ENCODE data around the gene CELSR1.
"Not testable (repeated sequence)": the region's sequence is repeated elsewhere in the genome, so short reads cannot be mapped to it uniquely, and the experiment has no call there.

The CELSR1 gene

GRCh38 chr22:46326066-46326680 is 211.2 kb downstream of the CELSR1 start:
- H3K4me1 Mint-ChIP-seq, result no peaks in the 10 kb centered on the region
- CTCF ChIA-PET, result no interaction called here
- DNase-seq, result no peak
- no peak overlapping the region for H3K4me3 Mint-ChIP-seq
- H3K36me3 Mint-ChIP-seq, result peaks cover 65% of the 10 kb centered on the region
- no peak overlapping the region for H3K27ac Mint-ChIP-seq
- no peaks in the 10 kb centered on the region for H3K9me3 Mint-ChIP-seq
- H3K27me3 Mint-ChIP-seq, result no peaks in the 10 kb centered on the region

GRCh38 chr22:46323162-46323561 is 214.3 kb downstream of the CELSR1 start:
- CTCF ChIA-PET, result no interaction called here

DNA sequence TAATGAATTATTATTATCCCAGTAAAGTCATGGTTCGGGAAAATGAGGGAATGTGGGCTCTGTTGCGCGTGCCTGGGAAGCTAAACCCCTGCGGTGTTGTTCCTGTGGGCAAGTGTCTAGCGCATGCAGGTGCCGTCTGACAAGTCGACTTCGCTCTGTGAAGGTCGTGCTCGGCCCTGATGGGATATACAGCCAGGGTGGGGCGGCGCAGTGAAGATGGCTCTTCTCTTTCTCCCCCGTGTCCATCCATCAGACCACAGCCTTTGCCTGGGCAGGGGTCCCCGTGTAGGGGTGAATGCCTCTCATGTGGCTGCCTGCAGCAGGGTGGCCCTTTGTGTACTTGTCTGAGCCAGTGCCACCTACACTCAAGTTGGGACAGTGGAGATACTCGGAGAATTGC is 214.7 kb downstream of the CELSR1 start:
- DNase-seq, result no peak
- H3K27me3 Mint-ChIP-seq, result no peaks in the 10 kb centered on the region
- peaks cover 69% of the 10 kb centered on the region for H3K36me3 Mint-ChIP-seq
- H3K4me3 Mint-ChIP-seq, result no peak overlapping the region
- CTCF ChIA-PET, result no interaction called here
- H3K4me1 Mint-ChIP-seq, result no peaks in the 10 kb centered on the region
- no peaks in the 10 kb centered on the region for H3K9me3 Mint-ChIP-seq
- no peak overlapping the region for H3K27ac Mint-ChIP-seq

More at GRCh38 chr22:46323162-46323561, 214.3 kb downstream of the CELSR1 start:
- no peaks in the 10 kb centered on the region for H3K27me3 Mint-ChIP-seq
- H3K27ac Mint-ChIP-seq, result no peak overlapping the region
- no peaks in the 10 kb centered on the region for H3K4me1 Mint-ChIP-seq
- H3K4me3 Mint-ChIP-seq, result no peak overlapping the region
- H3K9me3 Mint-ChIP-seq, result no peaks in the 10 kb centered on the region
- peaks cover 69% of the 10 kb centered on the region for H3K36me3 Mint-ChIP-seq
- DNase-seq, result no peak

DNA sequence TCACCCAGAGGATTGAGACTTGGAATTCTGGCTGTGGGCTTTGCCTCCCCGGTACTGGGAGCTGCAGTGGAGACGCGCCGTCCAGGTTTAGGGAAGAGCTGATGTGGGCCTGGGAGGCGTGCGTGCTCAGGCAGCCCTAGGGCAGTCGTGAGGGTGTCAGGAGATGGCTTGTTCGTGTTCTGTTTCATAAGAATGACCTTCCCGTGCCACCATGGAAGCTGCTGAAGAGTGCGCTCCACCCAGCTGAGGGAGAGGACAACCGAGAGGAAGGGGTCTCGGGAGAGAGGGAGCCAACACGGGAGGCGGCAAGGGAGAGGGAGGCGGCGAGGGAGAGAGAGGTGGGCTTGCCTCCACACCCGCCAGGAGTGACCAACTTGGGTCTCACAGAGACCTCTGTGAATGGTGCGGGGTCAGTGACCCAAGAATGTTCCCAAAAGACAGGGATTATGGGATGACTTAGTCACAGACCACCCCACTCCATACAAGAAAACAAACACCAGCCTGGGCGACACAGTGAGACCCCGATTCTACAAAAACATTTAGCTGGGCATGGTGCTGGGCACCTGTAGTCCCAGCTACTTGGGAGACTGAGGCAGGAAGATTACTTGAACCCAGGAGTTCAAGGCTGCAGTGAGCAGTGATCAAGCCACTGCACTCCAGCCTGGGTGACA is 216.6 kb downstream of the CELSR1 start:
- H3K9me3 Mint-ChIP-seq, result no peaks in the 10 kb centered on the region
- H3K4me3 Mint-ChIP-seq, result no peak overlapping the region
- H3K27ac Mint-ChIP-seq, result no peak overlapping the region

DNA sequence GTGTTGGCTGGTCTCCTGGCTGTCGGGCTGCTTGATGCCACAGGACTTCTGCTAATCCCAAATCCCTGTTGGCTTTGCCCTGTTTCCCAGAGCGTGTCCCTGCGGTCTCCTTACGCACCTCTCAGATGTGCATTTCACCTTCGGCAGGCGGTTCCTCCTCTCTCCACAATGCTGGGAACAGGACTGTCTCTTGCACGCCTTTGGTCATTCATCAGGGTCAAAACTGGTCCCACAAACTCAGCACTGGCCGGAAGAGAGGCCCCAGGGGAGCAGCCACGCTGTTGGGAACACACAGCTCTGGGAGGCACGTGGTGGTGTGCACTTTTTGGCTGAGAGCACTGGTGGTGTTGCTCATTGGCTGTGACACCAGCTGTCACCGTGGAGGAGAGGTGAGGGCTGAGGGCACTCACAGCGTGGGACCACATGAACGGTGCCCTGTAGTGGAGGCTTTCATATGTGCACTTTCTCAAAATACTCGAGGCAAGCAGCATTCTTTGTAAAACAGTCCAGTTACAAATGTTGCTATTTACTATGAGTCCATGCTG is 217.2 kb downstream of the CELSR1 start:
- no peaks in the 10 kb centered on the region for H3K4me1 Mint-ChIP-seq
- no peak for DNase-seq
- H3K9me3 Mint-ChIP-seq, result no peaks in the 10 kb centered on the region
- no peak overlapping the region for H3K27ac Mint-ChIP-seq
- peaks cover 77% of the 10 kb centered on the region for H3K36me3 Mint-ChIP-seq
- no peaks in the 10 kb centered on the region for H3K27me3 Mint-ChIP-seq
- CTCF ChIA-PET, result no interaction called here
- no peak overlapping the region for H3K4me3 Mint-ChIP-seq

More for the DNA sequence above, 216.6 kb downstream of the CELSR1 start:
- Mint-ChIP-seq H3K4me1 (no peaks in the 10 kb centered on the region), H3K36me3 (peaks cover 77% of the 10 kb centered on the region), H3K27me3 (no peaks in the 10 kb centered on the region)
- DNase-seq, result no peak
- CTCF ChIA-PET, result no interaction called here

DNA sequence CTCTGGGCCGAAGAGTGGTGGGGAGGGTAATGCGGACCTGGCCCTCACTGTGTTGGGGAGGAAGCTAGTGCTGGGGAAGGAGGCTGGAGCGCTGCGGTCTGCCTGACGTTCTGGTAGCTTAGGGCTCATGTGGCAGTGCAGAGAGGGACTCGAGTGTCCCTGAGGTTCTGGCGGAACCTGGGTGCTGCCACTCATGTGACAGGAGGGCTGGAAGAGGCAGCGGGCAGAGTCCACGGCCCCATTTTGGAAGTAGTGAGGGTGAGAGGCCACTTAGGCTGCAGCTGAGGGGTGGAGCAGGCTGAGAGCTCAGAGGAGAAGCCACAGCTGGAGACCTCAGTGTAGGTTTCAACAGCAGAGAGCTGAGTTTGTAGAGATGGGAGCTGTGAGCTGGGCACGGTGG is 218.1 kb downstream of the CELSR1 start:
- no peaks in the 10 kb centered on the region for H3K4me1 Mint-ChIP-seq
- H3K9me3 Mint-ChIP-seq, result no peaks in the 10 kb centered on the region
- no peak overlapping the region for H3K4me3 Mint-ChIP-seq
- H3K27me3 Mint-ChIP-seq, result no peaks in the 10 kb centered on the region
- DNase-seq, result no peak
- CTCF ChIA-PET, result interaction anchor here (0.7 to 0.8 kb wide), 2 partner anchors 15 to 313 kb away, joined by 3 to 4 read pairs; no protein-coding TSS in a partner anchor
- peaks cover 73% of the 10 kb centered on the region for H3K36me3 Mint-ChIP-seq
- no peak overlapping the region for H3K27ac Mint-ChIP-seq

- H3K27me3 Mint-ChIP-seq, result no peaks in the 10 kb centered on the region
- H3K4me3 Mint-ChIP-seq, result no peak overlapping the region
- no peak for DNase-seq
- no peaks in the 10 kb centered on the region for H3K9me3 Mint-ChIP-seq
- CTCF ChIA-PET, result interaction anchor here (4.6 kb wide), 1 partner anchor 196 kb away, joined by 37 read pairs; no protein-coding TSS in a partner anchor
- H3K4me1 Mint-ChIP-seq, result no peaks in the 10 kb centered on the region
- peaks cover 74% of the 10 kb centered on the region for H3K36me3 Mint-ChIP-seq
- H3K27ac Mint-ChIP-seq, result no peak overlapping the region
These were observed 218.8 kb downstream of the CELSR1 start for GRCh38 chr22:46318576-46318975.

DNA sequence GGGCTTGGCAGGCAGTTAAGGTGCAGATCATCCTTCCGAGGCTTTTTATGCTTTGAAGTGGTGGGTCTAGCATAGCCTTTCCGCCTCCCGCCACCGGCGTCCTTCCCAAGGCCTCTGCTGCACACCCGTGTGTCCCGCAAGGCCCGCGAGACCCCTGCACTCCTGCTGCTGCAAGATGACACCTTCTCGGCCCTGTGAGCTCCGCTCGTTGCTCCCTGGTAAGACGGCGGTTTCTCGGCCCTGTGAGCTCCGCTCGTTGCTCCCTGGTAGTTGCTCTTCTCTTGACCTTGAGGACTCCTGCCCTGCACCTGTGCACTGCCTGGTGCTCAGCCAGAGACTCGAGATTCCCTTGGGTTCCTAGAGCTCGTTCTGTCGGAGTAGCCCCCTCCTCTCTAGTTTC is 219.8 kb downstream of the CELSR1 start:
- Mint-ChIP-seq H3K27me3 (no peaks in the 10 kb centered on the region), H3K27ac (no peak overlapping the region), H3K9me3 (no peaks in the 10 kb centered on the region), H3K4me3 (no peak overlapping the region), H3K4me1 (no peaks in the 10 kb centered on the region), H3K36me3 (peaks cover 67% of the 10 kb centered on the region)
- CTCF ChIA-PET, result interaction anchor here (4.6 kb wide), 1 partner anchor 195 kb away, joined by 37 read pairs; no protein-coding TSS in a partner anchor
- no peak for DNase-seq

DNA sequence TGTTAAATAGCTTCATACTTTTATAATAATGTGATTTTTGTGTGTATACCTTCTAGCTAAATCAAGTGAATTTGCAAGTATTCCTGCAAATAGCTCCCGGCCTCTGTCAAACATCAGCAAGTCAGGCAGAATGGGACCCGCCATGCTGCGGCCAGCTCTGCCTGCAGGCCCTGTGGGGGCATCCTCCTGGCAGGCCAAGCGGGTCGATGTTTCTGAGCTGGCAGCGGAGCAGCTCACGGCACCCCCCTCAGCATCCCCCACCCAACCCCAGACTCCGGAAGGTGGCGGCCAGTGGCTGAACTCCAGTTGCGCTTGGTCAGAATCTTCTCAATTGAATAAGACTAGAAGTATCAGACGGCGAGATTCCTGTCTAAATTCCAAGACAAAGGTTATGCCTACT is 221.4 kb downstream of the CELSR1 start:
- no peak for DNase-seq
- Mint-ChIP-seq H3K4me1 (no peaks in the 10 kb centered on the region), H3K27me3 (no peaks in the 10 kb centered on the region), H3K4me3 (no peak overlapping the region), H3K9me3 (no peaks in the 10 kb centered on the region), H3K27ac (no peak overlapping the region), H3K36me3 (peaks cover 60% of the 10 kb centered on the region)
- CTCF ChIA-PET, result interaction anchor here (4.6 kb wide), 1 partner anchor 193 kb away, joined by 37 read pairs; no protein-coding TSS in a partner anchor

DNA sequence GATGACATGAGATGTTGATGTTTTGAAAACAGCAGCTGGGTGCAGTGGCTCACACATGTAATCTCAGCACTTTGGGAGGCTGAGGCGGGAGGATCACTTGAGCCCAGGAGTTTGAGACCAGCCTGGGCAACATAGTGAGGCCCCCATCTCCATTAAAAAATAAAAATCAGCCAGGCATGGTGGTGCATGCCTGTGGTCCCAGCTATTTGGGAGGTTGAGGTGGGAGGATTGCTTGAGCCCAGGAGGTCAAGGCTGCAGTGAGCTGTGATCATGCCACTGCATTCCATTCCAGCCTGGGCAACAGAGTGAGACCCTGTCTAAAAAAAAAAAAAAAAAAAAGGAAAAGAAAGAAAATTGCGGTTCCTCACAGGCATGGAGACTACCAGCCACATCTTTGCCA is 224.6 kb downstream of the CELSR1 start:
- peaks cover 63% of the 10 kb centered on the region for H3K36me3 Mint-ChIP-seq
- H3K27ac Mint-ChIP-seq, H3K4me3 Mint-ChIP-seq, H3K27me3 Mint-ChIP-seq, DNase-seq, H3K4me1 Mint-ChIP-seq, H3K9me3 Mint-ChIP-seq: not testable (repeated sequence)
- CTCF ChIA-PET, result interaction anchor here (0.8 to 1.8 kb wide), 3 partner anchors 188 to 307 kb away, joined by 3 to 10 read pairs (median 6); no protein-coding TSS in a partner anchor

- Mint-ChIP-seq H3K36me3 (peaks cover 57% of the 10 kb centered on the region), H3K9me3 (no peaks in the 10 kb centered on the region), H3K4me1 (peaks cover 4% of the 10 kb centered on the region), H3K27me3 (no peaks in the 10 kb centered on the region), H3K4me3 (no peak overlapping the region), H3K27ac (no peak overlapping the region)
- CTCF ChIA-PET, result interaction anchor here (1.0 to 1.8 kb wide), 3 partner anchors 190 to 306 kb away, joined by 3 to 6 read pairs (median 5); no protein-coding TSS in a partner anchor
- no peak for DNase-seq
These were observed 225.4 kb downstream of the CELSR1 start for GRCh38 chr22:46312056-46312455.

Data from activated naive CD4-positive, alpha-beta T cell treated with anti-CD3 and anti-CD28 coated beads, Interleukin-2, amount 10 ng/mL, durations not matched to agents 7 days and 5 days (primary cell).